Activated CD8-positive, alpha-beta memory T cell treated with anti-CD3 and anti-CD28 coated beads for 24 hours (primary cell): Measurements from ENCODE around the gene ME1.
"Not testable (repeated sequence)": the region's sequence is repeated elsewhere in the genome, so short reads cannot be mapped to it uniquely, and the experiment has no call there.

Experiments used
- DNase-seq: peaks from one replicate; pipeline ENCODE4 v3.0.0-alpha.2; 2020

The ME1 gene

DNA sequence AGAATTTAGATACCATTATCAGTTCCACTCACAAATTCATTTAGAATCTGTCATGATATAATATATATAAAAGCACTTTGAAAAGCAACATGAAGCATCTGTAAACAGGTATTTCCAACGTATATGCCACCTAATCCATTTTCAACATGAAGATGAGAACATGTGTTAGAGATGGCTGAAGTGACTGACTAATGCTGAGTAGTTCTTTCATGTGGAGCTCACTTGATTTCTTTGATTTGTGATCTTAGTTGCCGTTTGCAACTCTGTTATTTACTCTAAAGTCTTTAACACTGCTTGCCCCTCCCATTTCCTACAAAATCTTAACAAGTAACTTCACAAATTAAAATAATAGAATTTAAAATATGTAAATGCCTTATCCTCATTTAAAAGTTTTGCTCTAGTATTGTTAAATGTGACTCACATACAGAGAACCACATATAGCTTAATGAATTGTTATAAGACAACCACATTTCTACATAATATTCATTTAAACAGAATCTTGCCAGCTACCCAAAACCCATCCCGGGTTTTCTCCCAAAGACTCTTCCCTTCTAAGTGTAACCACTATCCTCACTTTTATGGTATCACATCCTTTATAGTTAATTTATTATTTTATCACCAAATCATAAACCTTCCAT lies 78.3 kb downstream of the ME1 start:
- DNase-seq: no peak

DNA sequence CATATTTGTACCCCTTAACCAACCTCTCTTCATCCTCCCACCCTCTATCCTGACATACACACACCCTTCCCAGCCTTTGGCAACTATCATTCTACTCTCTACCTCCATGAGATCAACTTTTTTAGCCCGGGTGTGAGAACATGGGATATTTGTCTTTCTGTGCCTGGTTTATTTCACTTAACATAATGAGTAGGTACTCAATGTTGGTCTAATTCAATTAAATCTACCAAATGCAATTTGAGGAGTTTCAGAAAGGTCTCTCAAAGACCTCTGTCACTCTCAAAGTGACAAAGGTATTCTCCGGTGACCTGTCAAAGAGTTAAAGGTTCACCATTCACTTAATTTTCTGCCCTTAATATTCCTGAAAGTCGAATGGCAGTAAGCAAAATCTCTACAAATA lies 87.7 kb downstream of the ME1 start:
- DNase-seq: no peak

DNA sequence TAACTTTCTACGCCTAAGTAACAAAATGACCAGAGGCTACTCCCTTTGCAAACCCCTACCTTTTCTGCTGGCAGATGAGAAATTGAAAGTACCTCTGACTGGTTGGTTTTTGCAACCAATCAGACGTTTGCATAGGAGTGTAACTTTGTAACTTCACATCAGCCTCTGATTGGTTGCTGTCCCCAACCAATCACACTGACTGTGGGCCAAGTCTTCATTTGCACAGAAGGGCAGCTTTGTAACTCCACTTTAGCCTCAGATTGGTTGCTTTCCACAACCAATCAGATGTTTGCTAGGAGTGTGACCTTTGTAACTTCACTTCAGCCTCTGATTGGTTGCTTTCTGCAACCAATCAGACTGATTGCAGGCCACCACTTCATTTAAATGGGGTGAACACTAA lies 89.1 kb downstream of the ME1 start:
- no peak for DNase-seq

DNA sequence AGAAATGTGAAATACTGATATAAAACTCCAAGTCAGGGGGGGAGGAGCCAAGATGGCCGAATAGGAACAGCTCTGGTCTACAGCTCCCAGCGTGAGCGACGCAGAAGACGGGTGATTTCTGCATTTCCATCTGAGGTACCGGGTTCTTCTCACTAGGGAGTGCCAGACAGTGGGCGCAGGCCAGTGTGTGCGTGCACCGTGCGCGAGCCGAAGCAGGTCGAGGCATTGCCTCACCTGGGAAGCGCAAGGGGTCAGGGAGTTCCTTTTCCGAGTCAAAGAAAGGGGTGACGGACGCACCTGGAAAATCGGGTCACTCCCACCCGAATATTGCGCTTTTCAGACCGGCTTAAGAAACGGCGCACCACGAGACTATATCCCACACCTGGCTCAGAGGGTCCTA lies 96.9 kb downstream of the ME1 start:
- DNase-seq: not testable (repeated sequence)

DNA sequence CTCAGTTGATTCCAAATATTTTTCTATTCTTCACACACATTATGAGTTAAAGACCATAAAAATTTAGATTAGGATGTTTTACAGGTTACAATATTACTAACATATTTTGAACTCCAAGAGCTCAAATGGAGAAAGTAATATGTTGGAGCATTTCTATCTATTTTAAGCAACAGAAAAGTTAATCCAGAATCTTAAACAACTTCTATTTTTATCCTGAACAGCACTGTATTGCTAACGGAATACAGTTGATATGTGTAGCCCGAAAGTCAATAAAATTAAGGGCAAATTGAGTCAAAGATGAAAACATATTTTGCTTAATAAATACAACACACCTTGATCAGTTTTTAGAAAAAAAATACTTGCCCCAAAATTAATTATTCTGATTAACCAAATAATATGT lies 97.4 kb downstream of the ME1 start:
- no peak for DNase-seq

DNA sequence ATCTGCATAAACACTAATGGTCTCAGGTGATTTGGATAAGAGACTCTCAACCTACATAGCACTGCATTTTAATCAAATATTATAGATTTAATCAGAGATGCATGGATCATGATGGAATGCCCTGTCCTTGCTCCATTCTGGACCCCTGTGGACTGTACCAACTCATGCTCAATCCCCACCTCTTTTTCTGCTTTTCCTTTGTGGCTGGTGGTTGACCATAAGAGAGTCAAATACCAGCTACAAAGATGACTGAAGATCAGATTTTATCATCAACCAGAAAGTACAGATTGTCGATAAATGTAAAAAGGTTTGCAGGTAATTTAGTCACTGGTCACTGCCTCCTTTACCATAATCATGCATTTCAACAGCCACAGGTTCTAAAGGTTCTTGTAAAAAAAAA lies 116.2 kb downstream of the ME1 start:
- DNase-seq: no peak

DNA sequence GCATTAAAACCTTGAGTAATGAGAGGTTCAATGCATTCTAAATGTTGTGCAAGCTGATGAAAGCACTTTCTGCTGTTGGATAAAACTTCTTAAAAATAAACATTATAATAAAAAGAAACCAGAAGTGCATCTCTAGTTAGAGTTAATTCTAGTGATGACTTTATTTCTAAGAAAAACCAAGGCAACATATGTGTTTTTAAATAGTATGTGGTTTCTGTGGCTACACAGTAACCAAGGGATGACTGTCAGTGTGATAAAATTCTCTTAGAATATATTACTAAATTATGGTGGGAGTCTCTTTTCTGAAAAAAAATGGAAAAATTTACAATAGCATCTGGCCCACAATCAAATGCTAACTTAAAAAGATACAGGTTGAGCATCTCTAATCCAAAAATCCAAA lies 117.0 kb downstream of the ME1 start:
- DNase-seq: no peak

DNA sequence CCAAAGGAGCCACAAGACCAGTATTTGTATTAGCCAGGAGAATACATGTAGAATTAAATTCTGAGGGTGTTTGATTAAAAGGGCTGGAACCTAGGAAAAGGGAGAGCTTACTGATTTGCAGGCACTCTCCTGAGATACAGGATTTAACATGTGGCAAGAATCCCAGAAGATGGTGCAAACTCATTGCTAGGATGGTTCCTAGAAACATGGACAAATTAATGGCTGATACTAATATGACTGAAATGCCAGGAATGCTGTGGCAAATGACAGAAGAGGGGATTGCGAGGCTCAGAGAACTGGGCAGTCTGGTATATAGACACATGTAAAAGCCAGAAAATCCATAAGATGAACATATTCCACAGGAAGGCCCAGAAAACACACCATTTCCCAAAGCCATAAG lies 119.6 kb downstream of the ME1 start:
- no peak for DNase-seq

DNA sequence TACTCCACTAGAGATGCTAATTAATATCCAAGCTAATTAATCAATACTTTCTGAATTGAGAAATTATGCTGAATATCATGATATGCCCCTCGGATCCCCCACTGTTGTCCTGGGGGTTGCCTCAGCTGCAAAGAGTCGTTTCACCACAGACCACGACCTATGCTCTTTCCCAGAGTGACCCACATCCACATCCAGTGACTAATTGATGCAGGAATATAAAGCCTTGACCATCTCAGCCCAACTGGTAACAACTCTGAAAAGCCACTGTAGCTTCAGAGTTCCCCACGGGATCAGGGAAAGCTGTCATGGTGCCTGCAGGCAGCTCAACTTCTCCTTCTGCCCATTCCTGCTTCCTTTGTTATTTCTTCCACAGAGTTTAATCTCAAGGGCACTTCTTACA lies 120.8 kb downstream of the ME1 start:
- no peak for DNase-seq

DNA sequence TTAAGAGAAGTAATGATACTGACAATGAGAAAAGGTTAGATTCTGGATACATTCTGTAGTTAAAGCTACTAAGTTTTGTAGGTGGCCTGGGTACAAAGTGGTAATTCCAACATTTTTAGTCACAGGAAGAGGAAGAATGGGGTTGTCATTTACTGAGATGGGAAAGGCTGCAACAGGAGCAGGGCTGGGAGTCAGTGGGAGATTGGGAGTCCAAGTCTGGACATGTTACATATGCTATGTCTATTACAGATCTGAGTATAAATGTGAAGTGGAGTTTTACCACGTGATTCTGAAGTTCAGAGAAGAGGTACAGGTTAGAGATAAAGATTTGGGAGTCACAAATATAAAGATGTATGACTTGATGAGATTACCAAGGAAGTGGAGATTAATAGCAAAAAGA lies 121.5 kb downstream of the ME1 start:
- DNase-seq: no peak

DNA sequence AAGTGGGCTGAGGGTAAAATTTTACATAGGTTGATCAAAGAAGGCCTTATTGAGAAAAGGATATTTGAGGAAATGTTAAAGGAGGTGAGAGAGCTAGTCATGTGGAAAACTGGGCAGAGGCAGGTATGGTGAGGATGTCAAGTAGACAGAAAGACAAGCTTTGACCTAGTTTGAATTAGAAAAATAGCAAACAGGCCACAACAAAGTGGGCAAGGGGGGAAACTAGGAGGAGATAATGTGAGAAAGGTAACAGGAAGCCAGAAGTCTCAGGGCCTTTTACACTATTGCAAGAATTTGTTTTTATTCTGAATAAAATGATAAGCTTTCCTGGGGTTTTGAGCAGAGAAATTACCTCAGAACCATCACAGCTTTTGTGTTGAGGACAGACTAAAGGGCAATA lies 122.0 kb downstream of the ME1 start:
- no peak for DNase-seq

DNA sequence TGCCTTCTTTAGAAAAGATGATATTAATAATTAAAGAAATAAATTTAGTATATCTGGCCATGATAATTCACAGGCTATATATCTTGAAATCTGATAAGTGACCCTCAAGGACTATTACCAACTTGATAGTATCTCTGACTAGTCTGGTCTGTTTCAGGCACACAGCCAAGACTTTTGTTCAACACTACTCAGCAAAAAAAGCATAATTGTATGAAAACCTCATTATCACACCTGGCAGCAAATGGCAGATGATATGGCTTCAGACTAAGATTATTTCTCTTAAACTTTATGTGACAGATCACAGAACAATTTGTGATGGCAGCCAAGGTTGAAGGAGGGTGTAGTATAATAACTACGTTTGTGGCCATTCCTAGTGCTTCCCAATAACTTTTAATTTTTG lies 123.0 kb downstream of the ME1 start:
- DNase-seq: no peak

DNA sequence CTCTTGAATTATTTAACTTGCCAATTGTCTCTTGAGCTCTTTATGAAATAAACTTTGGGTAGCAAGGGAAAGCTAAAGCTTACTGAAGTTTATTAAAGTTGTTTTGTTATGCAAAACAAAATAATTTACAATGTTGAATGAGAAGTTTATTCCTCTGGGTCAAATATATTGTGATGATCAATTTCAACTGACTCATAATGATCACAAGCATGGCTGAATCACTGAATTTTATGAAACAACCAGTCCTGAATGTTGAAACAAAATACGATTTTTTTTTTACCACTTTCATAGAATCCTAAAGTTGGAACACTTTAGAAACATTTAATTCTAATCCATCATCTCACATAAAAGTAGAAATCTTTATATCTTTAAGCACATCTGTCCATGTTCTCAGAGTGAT lies 127.4 kb downstream of the ME1 start:
- no peak for DNase-seq

DNA sequence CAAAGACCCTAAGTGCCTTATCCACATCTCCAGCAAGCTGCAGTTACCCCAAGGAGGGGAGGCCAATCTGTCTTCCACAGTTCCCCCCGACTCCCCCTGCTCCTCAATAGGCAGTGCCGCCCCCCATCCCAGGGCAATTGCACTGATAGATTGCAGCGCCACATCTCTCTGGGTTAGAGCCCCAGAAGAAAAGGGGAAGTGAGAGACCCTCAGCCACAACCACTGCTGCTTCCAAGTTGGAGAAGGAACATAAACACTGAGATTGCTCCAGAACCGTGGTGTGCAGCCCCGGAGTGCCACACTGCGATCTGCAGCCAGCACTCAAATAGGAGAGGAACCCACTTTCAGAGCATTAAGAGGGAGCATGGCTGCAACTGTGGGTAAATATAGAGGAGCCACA lies 136.2 kb downstream of the ME1 start:
- DNase-seq: no peak

DNA sequence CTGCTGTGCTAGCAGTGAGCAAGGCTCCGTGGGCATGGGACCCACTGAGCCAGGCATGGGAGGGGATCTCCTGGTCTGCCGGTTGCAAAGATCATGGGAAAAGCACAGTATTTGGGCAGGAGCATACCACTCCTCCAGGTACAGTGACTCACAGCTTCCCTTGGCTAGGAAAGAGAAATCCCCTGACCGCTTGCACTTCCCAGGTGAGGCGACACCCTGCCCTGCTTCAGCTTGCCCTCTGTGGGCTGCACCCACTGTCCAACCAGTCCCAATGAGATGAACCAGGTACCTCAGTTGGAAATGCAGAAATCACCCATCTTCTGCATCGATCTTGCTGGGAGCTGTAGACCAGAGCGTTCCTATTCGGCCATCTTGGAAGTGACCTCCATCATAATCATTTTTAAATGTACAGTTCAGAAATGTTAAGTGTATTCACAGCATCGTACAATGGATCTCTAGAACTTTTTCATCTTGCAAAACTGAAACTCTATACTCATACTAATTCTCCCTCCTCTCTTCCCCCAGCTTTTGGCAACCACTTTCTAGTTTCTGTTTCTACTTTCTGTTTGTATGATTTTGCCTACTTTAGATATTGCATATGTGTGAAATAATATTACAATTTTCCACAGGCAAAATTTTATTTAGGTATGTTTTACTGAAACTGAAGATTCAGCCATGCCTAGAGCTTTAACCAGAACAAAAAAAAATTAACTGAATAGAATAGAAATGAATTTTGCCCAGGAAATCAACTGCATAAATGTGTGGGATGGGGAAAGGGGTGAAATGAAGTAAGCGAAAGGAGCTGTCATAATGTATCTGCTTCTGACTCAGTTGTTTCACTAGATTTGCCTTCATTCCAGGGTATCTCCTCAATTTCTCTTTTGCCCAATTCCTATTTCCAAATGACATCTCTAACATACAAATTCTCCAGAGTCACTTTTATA lies 137.7 kb downstream of the ME1 start:
- DNase-seq: no peak

DNA sequence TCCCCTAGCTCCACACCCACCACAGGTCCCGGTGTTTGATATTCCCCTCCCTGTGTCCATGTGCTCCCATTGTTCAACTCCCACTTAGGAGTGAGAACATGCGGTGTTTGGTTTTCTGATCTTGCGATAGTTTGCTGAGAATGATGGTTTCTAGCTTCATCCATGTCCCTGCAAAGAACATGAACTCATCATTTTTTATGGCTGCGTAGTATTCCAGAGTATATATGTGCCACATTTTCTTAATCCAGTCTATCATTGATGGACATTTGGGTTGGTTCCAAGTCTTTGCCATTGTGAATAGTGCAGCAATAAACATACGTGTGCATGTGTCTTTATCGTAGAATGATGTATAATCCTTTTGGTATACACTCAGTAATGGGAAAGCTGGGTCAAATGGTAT lies 143.6 kb downstream of the ME1 start:
- DNase-seq: not testable (repeated sequence)

DNA sequence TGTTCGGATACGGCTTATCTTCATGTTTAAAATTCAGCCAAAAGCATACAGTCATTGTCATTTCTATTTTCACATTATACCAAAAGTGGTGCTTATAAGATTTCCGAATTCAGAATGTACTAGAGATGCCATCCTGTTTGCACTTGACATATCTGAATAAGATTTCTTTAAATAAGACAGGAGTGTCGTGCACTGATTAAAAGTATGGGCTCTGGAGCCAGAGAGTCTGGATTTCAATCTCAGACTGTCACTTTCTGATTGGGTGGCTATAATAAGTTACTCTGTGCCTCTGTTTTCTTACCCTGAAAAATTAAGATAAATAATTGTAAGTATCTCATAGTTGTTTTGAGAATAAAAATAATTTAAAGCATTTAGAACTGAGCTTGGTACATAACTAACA lies 144.9 kb downstream of the ME1 start:
- no peak for DNase-seq

DNA sequence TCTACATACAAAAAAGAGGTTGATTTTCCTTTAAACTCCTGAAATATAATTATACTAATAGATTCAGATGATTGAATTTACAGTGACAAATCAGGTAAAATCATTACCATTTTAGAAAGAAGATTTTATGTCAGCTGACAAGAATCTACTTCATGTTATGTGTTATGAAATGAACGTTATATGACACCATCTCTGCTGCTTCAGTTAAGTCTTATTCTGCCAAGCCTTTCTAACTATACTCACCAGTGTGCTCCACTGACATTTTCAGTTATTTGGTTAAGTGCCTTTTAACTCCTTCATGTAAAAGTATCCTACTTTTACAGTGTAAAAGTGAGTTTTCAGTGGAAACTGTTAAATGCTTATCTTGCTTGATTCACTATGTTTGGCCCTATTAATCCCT lies 157.3 kb downstream of the ME1 start:
- no peak for DNase-seq

DNA sequence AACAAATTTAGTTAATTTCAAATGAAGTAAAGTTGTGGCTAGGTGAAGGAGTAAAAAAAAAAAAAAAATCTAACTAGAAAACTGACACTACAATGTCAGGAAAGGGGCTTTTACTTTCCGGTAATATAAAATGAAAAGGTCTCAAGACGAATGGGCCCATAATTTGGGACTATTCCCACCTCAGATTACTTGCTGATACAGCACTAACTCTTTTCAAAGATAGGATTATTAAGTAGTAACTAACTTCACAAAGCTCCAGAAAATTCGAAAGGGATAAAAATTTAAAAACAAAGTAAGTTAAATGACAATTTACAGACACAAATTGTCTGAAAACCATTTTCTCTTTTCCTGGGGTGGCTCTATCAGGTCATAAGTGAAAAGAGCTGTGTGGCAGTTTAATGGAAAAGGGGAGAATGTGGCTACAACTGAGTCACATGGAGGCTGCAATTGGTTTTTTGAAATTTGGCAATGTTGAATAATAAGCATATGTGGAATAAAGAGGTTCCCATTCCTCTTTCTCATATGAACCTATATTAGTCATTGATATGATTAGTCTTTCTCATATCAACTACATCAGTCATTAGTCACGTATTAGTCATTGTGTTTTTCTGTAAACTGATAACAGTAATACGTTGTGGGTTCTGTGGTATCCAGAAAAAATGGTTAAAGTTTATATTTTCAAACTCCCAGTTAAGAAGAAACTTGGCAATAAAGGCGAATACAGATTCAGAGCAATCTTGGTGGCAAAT lies 159.7 kb downstream of the ME1 start:
- no peak for DNase-seq

DNA sequence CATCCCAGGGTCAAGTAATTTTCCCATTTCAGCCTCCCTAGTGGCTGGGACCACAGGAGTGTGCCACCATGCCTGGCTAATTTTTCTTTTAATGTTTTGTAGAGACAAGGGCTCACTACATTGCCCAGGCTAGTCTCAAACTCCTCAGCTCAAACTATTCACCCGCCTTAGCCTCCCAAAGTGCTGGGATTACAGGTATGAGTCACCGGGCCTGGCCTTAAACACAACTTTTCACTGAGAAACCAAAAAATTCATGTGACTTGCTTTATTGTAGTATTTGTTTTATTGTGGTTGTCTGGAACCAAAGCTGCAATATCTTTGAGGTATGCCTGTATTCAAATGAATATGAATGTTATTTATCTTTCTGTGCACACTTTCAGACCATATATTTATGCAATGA lies 165.5 kb downstream of the ME1 start:
- no peak for DNase-seq

DNA sequence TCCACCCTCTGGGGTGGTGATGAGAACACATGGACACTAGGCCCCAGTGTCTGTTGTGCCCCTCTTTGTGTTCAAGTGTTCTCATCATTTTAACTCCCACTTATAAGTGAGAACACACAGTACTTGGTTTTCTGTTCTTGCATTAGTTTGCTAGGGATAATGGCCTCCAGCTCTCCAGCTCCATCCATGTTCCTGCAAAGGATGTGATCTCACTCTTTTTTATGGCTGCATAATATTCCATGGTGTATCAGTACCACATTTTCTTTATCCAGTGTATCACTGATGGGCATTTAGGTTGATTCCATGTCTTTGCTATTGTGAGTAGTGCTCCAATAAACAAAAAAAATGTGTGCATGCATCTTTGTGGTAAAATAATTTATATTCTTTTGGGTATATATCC lies 170.3 kb downstream of the ME1 start:
- no peak for DNase-seq

DNA sequence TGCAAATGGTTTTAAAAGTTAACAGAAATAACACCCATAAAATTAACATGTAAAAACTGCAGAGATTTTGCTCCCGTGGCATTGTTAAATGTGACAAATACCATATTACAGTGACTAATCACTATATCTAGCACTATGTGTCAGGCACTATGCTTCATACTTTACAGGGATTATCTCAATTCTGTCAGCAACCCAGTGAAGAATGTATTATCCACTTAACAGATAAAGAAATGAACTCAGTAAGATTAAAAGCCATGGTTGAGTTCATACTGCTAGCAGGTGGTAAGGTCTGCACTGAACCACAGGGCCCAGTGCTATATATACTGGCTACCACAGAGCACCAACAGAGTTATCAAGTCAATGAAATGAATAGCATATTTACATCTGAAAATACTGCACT lies 172.3 kb downstream of the ME1 start:
- no peak for DNase-seq

DNA sequence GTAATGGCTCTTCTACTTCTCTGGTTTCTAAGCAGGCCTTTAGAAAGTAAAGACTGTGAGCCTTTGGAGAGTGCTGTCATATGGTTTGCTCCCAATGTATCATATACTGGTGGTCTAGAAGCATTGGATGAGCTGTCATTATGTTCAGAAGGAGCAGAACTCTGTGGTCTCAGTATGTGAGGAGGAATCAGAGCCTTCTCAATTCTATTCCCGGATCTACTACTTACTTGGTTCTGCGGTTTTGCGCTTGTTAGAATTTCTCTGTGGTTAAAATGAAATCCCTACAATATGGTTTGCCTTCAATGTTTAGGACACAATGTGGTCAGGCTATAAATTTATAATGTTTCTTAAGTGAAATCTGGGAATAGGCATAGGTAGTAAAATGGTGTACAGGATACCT lies 173.1 kb downstream of the ME1 start:
- DNase-seq: no peak

DNA sequence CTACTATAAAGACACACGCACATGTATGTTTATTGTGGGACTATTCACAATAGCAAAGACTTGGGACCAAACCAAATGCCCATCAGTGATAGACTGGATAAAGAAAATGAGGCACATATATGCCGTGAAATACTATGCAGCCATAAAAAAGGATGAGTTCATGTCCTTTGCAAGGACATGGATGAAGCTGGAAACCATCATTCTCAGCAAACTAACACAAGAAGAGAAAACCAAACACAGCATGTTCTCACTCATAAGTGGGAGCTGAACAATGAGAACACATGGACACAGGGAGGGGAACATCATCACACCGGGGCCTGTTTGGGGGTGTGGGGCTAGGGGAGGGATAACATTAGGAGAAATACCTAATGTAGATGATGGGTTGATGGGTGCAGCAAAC lies 174.1 kb downstream of the ME1 start:
- not testable (repeated sequence) for DNase-seq
